WERI-Rb-1 (cell line): ENCODE data around the gene CLK2.
A peak's percentile ranks its signal among the peaks of the same experiment; 100 is the strongest.

Experiments used
- DNase-seq: peaks from one replicate; pipeline ENCODE4 v3.0.0-alpha.2; 2020
- H3K27ac ChIP-seq: fragments of 250-450 bp; sonication (Bioruptor Pico); 2 replicates; pipeline ENCODE4 v1.5.1; 2020; ENCODE audit warnings: mild to moderate bottlenecking, moderate library complexity
- H3K27me3 ChIP-seq: fragments of 250-450 bp; sonication (Bioruptor Pico); 2 replicates; pipeline ENCODE4 v1.5.1; 2021; ENCODE audit warnings: mild to moderate bottlenecking, low read depth, moderate library complexity; ENCODE audit not compliant: insufficient read depth, severe bottlenecking
- H3K36me3 ChIP-seq: fragments of 250-450 bp; sonication (Bioruptor Pico); 2 replicates; pipeline ENCODE4 v1.5.1; 2020; ENCODE audit warnings: mild to moderate bottlenecking, moderate library complexity
- H3K4me3 ChIP-seq: 2 replicates; pipeline ENCODE4 v1.5.1; 2011; ENCODE audit warnings: low read depth, mild to moderate bottlenecking, control low read depth, low read length
- H3K9me3 ChIP-seq: fragments of 250-450 bp; sonication (Bioruptor Pico); 2 replicates; pipeline ENCODE4 v1.5.1; 2021; ENCODE audit warnings: mild to moderate bottlenecking, moderate library complexity; ENCODE audit not compliant: severe bottlenecking
- CTCF ChIP-seq: IDR thresholded peaks from 2 replicates; pipeline ENCODE4 v1.5.1; 2011; ENCODE audit warnings: low read depth, mild to moderate bottlenecking, control low read depth, inconsistent platforms, low read length

CLK2 gene

GRCh38 chr1:155253797-155254196, 19.5 kb downstream of the CLK2 start:
- DNase-seq = no peak
- H3K27ac ChIP-seq = no peak overlapping the region
- H3K4me3 ChIP-seq = no peak overlapping the region
- H3K36me3 ChIP-seq = peaks cover 59% of the 10 kb centered on the region
- TF ChIP-seq CTCF = no peak
- no peaks in the 10 kb centered on the region for H3K9me3 ChIP-seq
- H3K27me3 ChIP-seq = no peaks in the 10 kb centered on the region

GRCh38 chr1:155253208-155253607, 20.1 kb downstream of the CLK2 start:
- peak; percentile 32; the same call in 1 of the 2 replicates for TF ChIP-seq CTCF
- no peak overlapping the region for H3K27ac ChIP-seq
- no peaks in the 10 kb centered on the region for H3K27me3 ChIP-seq
- no peaks in the 10 kb centered on the region for H3K9me3 ChIP-seq
- H3K4me3 ChIP-seq = no peak overlapping the region
- DNase-seq = peak; percentile 33
- H3K36me3 ChIP-seq = peaks cover 59% of the 10 kb centered on the region

GRCh38 chr1:155251566-155251965, 21.7 kb downstream of the CLK2 start:
- Histone ChIP-seq H3K27ac (peak overlapping the region; percentile 18; the same call in 1 of the 2 replicates), H3K9me3 (no peaks in the 10 kb centered on the region), H3K27me3 (no peaks in the 10 kb centered on the region), H3K4me3 (no peak overlapping the region), H3K36me3 (peaks cover 64% of the 10 kb centered on the region)
- no peak for TF ChIP-seq CTCF
- DNase-seq = no peak

GRCh38 chr1:155250633-155251449, 22.5 kb downstream of the CLK2 start:
- DNase-seq = peak; percentile 100
- peak overlapping the region; percentile 40 for H3K27ac ChIP-seq
- no peak overlapping the region for H3K4me3 ChIP-seq
- TF ChIP-seq CTCF = peak; percentile 100
- peaks cover 65% of the 10 kb centered on the region for H3K36me3 ChIP-seq
- H3K9me3 ChIP-seq = no peaks in the 10 kb centered on the region
- H3K27me3 ChIP-seq = no peaks in the 10 kb centered on the region

GRCh38 chr1:155250246-155250632, 23.1 kb downstream of the CLK2 start:
- TF ChIP-seq CTCF = no peak
- no peak overlapping the region for H3K4me3 ChIP-seq
- H3K27ac ChIP-seq = peak overlapping the region; percentile 40
- DNase-seq = no peak
- peaks cover 65% of the 10 kb centered on the region for H3K36me3 ChIP-seq
- H3K27me3 ChIP-seq = no peaks in the 10 kb centered on the region
- H3K9me3 ChIP-seq = no peaks in the 10 kb centered on the region
